WTC11 (cell line): ENCODE measurements around the gene CD6. TPM values are rescaled to one million over a fixed set of nuclear protein-coding genes. Genes with fewer than 3 reads are reported as not detected.

Source experiments
- ATAC-seq: fragments of 200-7000 bp; cut with Tn5 transposase; 2 replicates; pipeline ENCODE4 v1.10.0; 2021; ENCODE audit warnings: mild to moderate bottlenecking, moderate library complexity
- CTCF ChIA-PET: fragments of 300-600 bp; sonication (Branson Sonifier 250); formaldehyde crosslinking; loops from one replicate; lab custom pipeline; 2021; ENCODE audit warnings: antibody characterized with exemption; lab: Charles Lee
- POLR2A ChIA-PET: fragments of 350-600 bp; sonication (Branson Sonifier 250); formaldehyde crosslinking; loops from one replicate; lab custom pipeline; 2021; ENCODE audit warnings: antibody characterized with exemption; lab: Charles Lee
- DNase-seq: peaks from one replicate; pipeline ENCODE4 v3.0.0; 2021; ENCODE audit warnings: low spot score
- H3K27ac Mint-ChIP-seq: 2 replicates; pipeline ENCODE4 v1.8.0; 2021; ENCODE audit warnings: mixed read lengths
- H3K27me3 Mint-ChIP-seq: 2 replicates; pipeline ENCODE4 v1.8.0; 2021; ENCODE audit warnings: low read depth, mild to moderate bottlenecking, moderate library complexity, mixed read lengths
- H3K36me3 Mint-ChIP-seq: 2 replicates; pipeline ENCODE4 v1.8.0; 2021; ENCODE audit warnings: mixed read lengths
- H3K4me1 Mint-ChIP-seq: 2 replicates; pipeline ENCODE4 v1.8.0; 2022; ENCODE audit warnings: mixed read lengths
- H3K4me3 Mint-ChIP-seq: 2 replicates; pipeline ENCODE4 v1.8.0; 2021; ENCODE audit warnings: mild to moderate bottlenecking, moderate library complexity, mixed read lengths
- H3K9me3 Mint-ChIP-seq: 2 replicates; pipeline ENCODE4 v1.8.0; 2021; ENCODE audit warnings: mixed read lengths
- AFF4 ChIP-seq: sonication (generic); formaldehyde crosslinking; IDR thresholded peaks from 2 replicates; pipeline ENCODE4 v1.8.1; 2023; ENCODE audit warnings: mild to moderate bottlenecking, missing genetic modification reagents, borderline replicate concordance
- ETV6 ChIP-seq: sonication (generic); formaldehyde crosslinking; IDR thresholded peaks from 2 replicates; pipeline ENCODE4 v1.8.1; 2022; ENCODE audit warnings: mild to moderate bottlenecking, missing genetic modification reagents
- HMGA2 ChIP-seq: fragments of 250-450 bp; sonication (Bioruptor Pico); IDR thresholded peaks from 2 replicates; pipeline ENCODE4 v1.4.0; 2021; ENCODE audit warnings: mild to moderate bottlenecking, moderate library complexity
- JUN ChIP-seq: sonication (generic); formaldehyde crosslinking; IDR thresholded peaks from 2 replicates; pipeline ENCODE4 v1.8.0; 2023; ENCODE audit warnings: mild to moderate bottlenecking, missing genetic modification reagents
- NFATC4 ChIP-seq: fragments of 250-450 bp; sonication (Bioruptor Pico); IDR thresholded peaks from 2 replicates; pipeline ENCODE4 v1.9.0; 2021; ENCODE audit warnings: mild to moderate bottlenecking
- NFE2L1 ChIP-seq: sonication (generic); formaldehyde crosslinking; IDR thresholded peaks from 2 replicates; pipeline ENCODE4 v1.8.1; 2023; ENCODE audit warnings: missing genetic modification reagents
- PRRX2 ChIP-seq: fragments of 250-450 bp; sonication (Bioruptor Pico); IDR thresholded peaks from 2 replicates; pipeline ENCODE4 v1.8.0; 2021; ENCODE audit warnings: mild to moderate bottlenecking
- RELA ChIP-seq: sonication (generic); formaldehyde crosslinking; IDR thresholded peaks from 2 replicates; pipeline ENCODE4 v1.8.1; 2022; ENCODE audit warnings: missing genetic modification reagents, mild to moderate bottlenecking, borderline replicate concordance
- TCF7 ChIP-seq: sonication (generic); formaldehyde crosslinking; IDR thresholded peaks from 2 replicates; pipeline ENCODE4 v1.8.0; 2022; ENCODE audit warnings: mild to moderate bottlenecking, low read depth, missing genetic modification reagents, moderate library complexity
- TP53 ChIP-seq: sonication (generic); formaldehyde crosslinking; IDR thresholded peaks from 2 replicates; pipeline ENCODE4 v1.8.1; 2023; ENCODE audit warnings: mild to moderate bottlenecking, missing genetic modification reagents
- ZNF281 ChIP-seq: sonication (generic); formaldehyde crosslinking; IDR thresholded peaks from 2 replicates; pipeline ENCODE4 v1.8.0; 2023; ENCODE audit warnings: mild to moderate bottlenecking, missing genetic modification reagents
- ZNF532 ChIP-seq: fragments of 250-450 bp; sonication (Bioruptor Pico); IDR thresholded peaks from 2 replicates; pipeline ENCODE4 v1.9.0; 2021; ENCODE audit warnings: mild to moderate bottlenecking, borderline replicate concordance
- total RNA-seq: library from RNA; stranded (reverse); gene quantifications from 3 replicates; pipeline ENCODE4 v1.2.3, GENCODE V29; 2021
- TF ChIP-seq, protein P1 (sequence below): fragments of 250-450 bp; sonication (Bioruptor Pico); IDR thresholded peaks from 2 replicates; pipeline ENCODE4 v1.9.0; 2021; ENCODE audit warnings: moderate library complexity, mild to moderate bottlenecking, inconsistent platforms, borderline replicate concordance

Gene CD6
- total RNA-seq, 1 experiment from 2014 or later = 1.0 TPM

DNA sequence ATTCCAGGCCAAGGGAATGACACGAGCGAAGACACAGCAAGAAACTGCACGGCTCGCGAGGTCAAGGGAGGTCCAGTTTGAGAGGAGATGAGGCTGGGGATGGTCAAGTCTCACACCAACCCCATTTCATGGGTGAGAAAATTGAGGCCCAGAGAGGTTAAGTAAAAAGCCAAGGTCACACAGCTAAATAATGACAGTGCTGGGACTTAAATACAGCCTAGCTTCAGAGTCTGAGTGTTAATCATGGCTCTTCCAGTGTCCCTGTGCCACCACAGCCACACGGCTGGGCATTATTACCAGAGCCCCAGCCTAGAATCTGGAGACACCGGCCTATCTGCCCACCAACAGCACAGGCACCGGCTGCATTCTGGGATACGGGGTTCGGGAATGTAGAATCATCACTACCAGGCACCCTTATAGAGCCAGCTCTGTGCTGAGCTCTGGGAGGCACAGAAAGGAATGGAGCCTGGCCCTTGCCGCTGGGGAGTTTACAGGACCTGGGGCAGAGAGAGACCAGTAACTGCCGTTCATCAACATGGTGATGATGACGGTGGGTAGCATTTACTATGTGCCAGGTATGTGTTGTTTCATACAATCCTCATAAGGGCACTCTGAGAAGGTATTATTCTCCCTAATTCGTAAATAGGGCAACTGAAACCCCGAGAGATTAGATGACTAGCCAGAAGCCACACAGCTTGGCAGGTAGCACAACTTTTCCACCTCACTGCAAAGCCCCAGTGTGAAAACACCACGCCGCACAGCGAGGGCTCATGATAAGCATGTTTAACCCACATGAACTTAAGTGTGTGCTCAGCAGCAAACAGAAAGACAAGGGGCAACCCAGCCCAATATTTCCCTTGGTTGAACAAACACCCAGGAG is 51.8 kb downstream of the CD6 start:
- no peak for DNase-seq
- no peak overlapping the region for H3K27ac Mint-ChIP-seq
- no peak for ATAC-seq
- ChIA-PET CTCF (interaction anchor here (1.1 to 1.4 kb wide), 2 partner anchors 106 to 124 kb away, joined by 3 read pairs; no protein-coding TSS in a partner anchor), POLR2A (no interaction called here)
- peaks cover 33% of the 10 kb centered on the region for H3K4me1 Mint-ChIP-seq
- no peak for TF ChIP-seq TCF7 (CRISPR knock-in tag)
- TF ChIP-seq RELA (CRISPR knock-in tag) = no peak
- TF ChIP-seq ZNF532 (CRISPR knock-in tag) = no peak
- TF ChIP-seq NFE2L1 = no peak
- no peak for TF ChIP-seq NFATC4 (CRISPR knock-in tag)
- TF ChIP-seq AFF4 (CRISPR knock-in tag) = no peak
- no peak for TF ChIP-seq JUN (CRISPR knock-in tag)
- no peak for TF ChIP-seq PRRX2 (CRISPR knock-in tag)
- no peak for TF ChIP-seq ETV6 (CRISPR knock-in tag)
- TF ChIP-seq, protein P1, sequence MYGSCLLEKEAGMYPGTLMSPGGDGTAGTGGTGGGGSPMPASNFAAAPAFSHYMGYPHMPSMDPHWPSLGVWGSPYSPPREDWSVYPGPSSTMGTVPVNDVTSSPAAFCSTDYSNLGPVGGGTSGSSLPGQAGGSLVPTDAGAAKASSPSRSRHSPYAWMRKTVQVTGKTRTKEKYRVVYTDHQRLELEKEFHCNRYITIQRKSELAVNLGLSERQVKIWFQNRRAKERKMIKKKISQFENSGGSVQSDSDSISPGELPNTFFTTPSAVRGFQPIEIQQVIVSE (CRISPR knock-in tag) = no peak
- TF ChIP-seq TP53 = no peak
- H3K27me3 Mint-ChIP-seq = peaks cover 28% of the 10 kb centered on the region
- H3K9me3 Mint-ChIP-seq = no peaks in the 10 kb centered on the region
- H3K36me3 Mint-ChIP-seq = no peaks in the 10 kb centered on the region
- no peak overlapping the region for H3K4me3 Mint-ChIP-seq

GRCh38 chr11:61023966-61024295 is 52.5 kb downstream of the CD6 start:
- Mint-ChIP-seq H3K36me3 (no peaks in the 10 kb centered on the region), H3K4me1 (peaks cover 33% of the 10 kb centered on the region), H3K27ac (no peak overlapping the region), H3K4me3 (no peak overlapping the region), H3K9me3 (no peaks in the 10 kb centered on the region), H3K27me3 (peaks cover 26% of the 10 kb centered on the region)
- POLR2A ChIA-PET = no interaction called here
- CTCF ChIA-PET = interaction anchor here (1.4 kb wide), 1 partner anchor 105 kb away, joined by 3 read pairs; no protein-coding TSS in a partner anchor
- TF ChIP-seq, protein P1 (CRISPR knock-in tag) = no peak
- TF ChIP-seq HMGA2 (CRISPR knock-in tag) (no peak), ZNF281 (CRISPR knock-in tag) (no peak)
- no peak for DNase-seq
- ATAC-seq = no peak
